Mesendoderm (in vitro differentiated cells): Measurements from ENCODE around the gene PLPP1.

ENCODE experiments used
- DNase-seq: peaks from one replicate; pipeline ENCODE4 v3.0.0; 2013
- H2AK5ac ChIP-seq: 2 replicates; pipeline ENCODE4 v1.6.1; 2013; ENCODE audit warnings: low read length, inconsistent platforms
- H2BK120ac ChIP-seq: 2 replicates; pipeline ENCODE4 v1.6.1; 2013; ENCODE audit warnings: low read depth, mild to moderate bottlenecking, low read length, moderate library complexity, mixed read lengths
- H2BK15ac ChIP-seq: replicated peaks from 2 replicates; pipeline ENCODE4 v1.6.1; 2013; ENCODE audit warnings: low read depth, mild to moderate bottlenecking, moderate library complexity
- H2BK5ac ChIP-seq: 2 replicates; pipeline ENCODE4 v1.6.1; 2013; ENCODE audit warnings: low read length, inconsistent platforms
- H3K18ac ChIP-seq: 2 replicates; pipeline ENCODE4 v1.6.1; 2013; ENCODE audit warnings: mild to moderate bottlenecking, low read length, mixed read lengths
- H3K23ac ChIP-seq: one replicate; pipeline ENCODE4 v1.6.1; 2013; ENCODE audit warnings: low read length
- H3K27ac ChIP-seq: 2 replicates; pipeline ENCODE4 v1.5.1; 2013; ENCODE audit warnings: low read depth, mild to moderate bottlenecking, inconsistent platforms, low read length, moderate library complexity
- H3K27me3 ChIP-seq: 2 replicates; pipeline ENCODE4 v1.6.1; 2013; ENCODE audit warnings: low read length, control low read depth, mild to moderate bottlenecking, inconsistent platforms; ENCODE audit not compliant: insufficient read depth, poor library complexity
- H3K36me3 ChIP-seq: 2 replicates; pipeline ENCODE4 v1.6.1; 2013; ENCODE audit warnings: low read length, inconsistent platforms; ENCODE audit not compliant: control insufficient read depth, insufficient read depth
- H3K4ac ChIP-seq: one replicate; pipeline ENCODE4 v1.6.1; 2013; ENCODE audit warnings: low read depth, mild to moderate bottlenecking, low read length, moderate library complexity
- H3K4me1 ChIP-seq: 2 replicates; pipeline ENCODE4 v1.6.1; 2013; ENCODE audit warnings: low read depth, low read length, inconsistent platforms; ENCODE audit not compliant: control insufficient read depth
- H3K4me2 ChIP-seq: 2 replicates; pipeline ENCODE4 v1.6.1; 2013; ENCODE audit warnings: low read length
- H3K4me3 ChIP-seq: 2 replicates; pipeline ENCODE4 v1.5.1; 2013; ENCODE audit warnings: mild to moderate bottlenecking, low read length
- H3K56ac ChIP-seq: one replicate; pipeline ENCODE4 v1.6.1; 2013; ENCODE audit warnings: low read length
- H3K79me1 ChIP-seq: 2 replicates; pipeline ENCODE4 v1.6.1; 2013; ENCODE audit warnings: low read length, inconsistent platforms
- H3K79me2 ChIP-seq: 2 replicates; pipeline ENCODE4 v1.6.1; 2013; ENCODE audit warnings: mild to moderate bottlenecking, low read length; ENCODE audit not compliant: control insufficient read depth, insufficient read depth
- H3K9ac ChIP-seq: 2 replicates; pipeline ENCODE4 v1.6.1; 2013; ENCODE audit warnings: low read length, inconsistent platforms
- H4K5ac ChIP-seq: one replicate; pipeline ENCODE4 v1.6.1; 2013; ENCODE audit warnings: low read length
- H4K8ac ChIP-seq: one replicate; pipeline ENCODE4 v1.6.1; 2013; ENCODE audit warnings: low read depth, mild to moderate bottlenecking, control low read depth, low read length, moderate library complexity
- WGBS: extraction: QIAGEN DNeasy Blood & Tissue Kit; methylation state at CpG from one replicate; pipeline ENCODE4 v1.1.7; 2013; ENCODE audit warnings: low lambda C conversion rate, missing lambda C conversion rate; ENCODE audit not compliant: insufficient coverage; ENCODE audit errors: extremely low coverage; 5-methylcytosine and 5-hydroxymethylcytosine counted together

The PLPP1 gene

GRCh38 chr5:55558484-55558883 lies 23.7 kb upstream of the PLPP1 start:
- Histone ChIP-seq H3K4me2 (no peak overlapping the region), H3K36me3 (no peaks in the 10 kb centered on the region), H4K8ac (no peak overlapping the region), H2BK120ac (no peak overlapping the region), H3K27ac (no peak overlapping the region), H3K79me2 (no peaks in the 10 kb centered on the region), H3K79me1 (no peaks in the 10 kb centered on the region), H2AK5ac (no peak overlapping the region), H3K4me1 (no peaks in the 10 kb centered on the region), H3K9ac (no peak overlapping the region), H3K4me3 (no peak overlapping the region), H2BK15ac (no peak overlapping the region), H3K4ac (no peak overlapping the region), H3K18ac (no peak overlapping the region), H3K56ac (no peak overlapping the region), H2BK5ac (no peak overlapping the region), H3K27me3 (no peaks in the 10 kb centered on the region), H3K23ac (no peak overlapping the region), H4K5ac (no peak overlapping the region)
- DNase-seq: no peak
- WGBS: no CpG with 5 or more reads among the region's 2 CpGs

GRCh38 chr5:55557123-55557522 lies 22.4 kb upstream of the PLPP1 start:
- H3K36me3 ChIP-seq: no peaks in the 10 kb centered on the region
- H4K5ac ChIP-seq: no peak overlapping the region
- no peak overlapping the region for H4K8ac ChIP-seq
- H3K4me2 ChIP-seq: no peak overlapping the region
- H2AK5ac ChIP-seq: no peak overlapping the region
- no peaks in the 10 kb centered on the region for H3K79me1 ChIP-seq
- no peak overlapping the region for H2BK5ac ChIP-seq
- H3K4ac ChIP-seq: no peak overlapping the region
- no peak for DNase-seq
- H3K23ac ChIP-seq: no peak overlapping the region
- no peak overlapping the region for H3K56ac ChIP-seq
- H3K4me1 ChIP-seq: no peaks in the 10 kb centered on the region
- H2BK120ac ChIP-seq: no peak overlapping the region
- no CpG with 5 or more reads among the region's 3 CpGs for WGBS
- H3K79me2 ChIP-seq: no peaks in the 10 kb centered on the region
- H3K9ac ChIP-seq: no peak overlapping the region
- no peak overlapping the region for H3K18ac ChIP-seq
- no peaks in the 10 kb centered on the region for H3K27me3 ChIP-seq
- no peak overlapping the region for H2BK15ac ChIP-seq
- H3K27ac ChIP-seq: no peak overlapping the region
- no peak overlapping the region for H3K4me3 ChIP-seq

GRCh38 chr5:55554585-55555202 lies 19.9 kb upstream of the PLPP1 start:
- Histone ChIP-seq H3K4me3 (no peak overlapping the region), H3K79me1 (no peaks in the 10 kb centered on the region), H3K4ac (no peak overlapping the region), H4K8ac (no peak overlapping the region), H3K4me1 (no peaks in the 10 kb centered on the region), H3K56ac (no peak overlapping the region), H3K79me2 (no peaks in the 10 kb centered on the region), H3K36me3 (no peaks in the 10 kb centered on the region), H4K5ac (no peak overlapping the region), H2BK15ac (no peak overlapping the region), H2AK5ac (no peak overlapping the region), H3K9ac (no peak overlapping the region), H3K27me3 (no peaks in the 10 kb centered on the region), H3K27ac (no peak overlapping the region), H3K4me2 (no peak overlapping the region), H2BK120ac (no peak overlapping the region), H3K18ac (no peak overlapping the region), H2BK5ac (no peak overlapping the region), H3K23ac (no peak overlapping the region)
- no peak for DNase-seq
- WGBS: no CpG with 5 or more reads among the region's 2 CpGs

GRCh38 chr5:55551904-55552303 lies 17.1 kb upstream of the PLPP1 start:
- Histone ChIP-seq H3K27ac (no peak overlapping the region), H3K79me2 (no peaks in the 10 kb centered on the region), H3K18ac (no peak overlapping the region), H2AK5ac (no peak overlapping the region), H3K4ac (no peak overlapping the region), H3K9ac (no peak overlapping the region), H3K36me3 (no peaks in the 10 kb centered on the region), H4K5ac (no peak overlapping the region), H2BK5ac (no peak overlapping the region), H3K4me2 (no peak overlapping the region), H3K4me3 (no peak overlapping the region), H3K27me3 (no peaks in the 10 kb centered on the region), H2BK120ac (no peak overlapping the region), H4K8ac (no peak overlapping the region), H3K56ac (no peak overlapping the region), H3K79me1 (no peaks in the 10 kb centered on the region), H3K4me1 (no peaks in the 10 kb centered on the region), H2BK15ac (no peak overlapping the region), H3K23ac (no peak overlapping the region)
- DNase-seq: no peak
- no CpG with 5 or more reads among the region's 10 CpGs for WGBS

DNA sequence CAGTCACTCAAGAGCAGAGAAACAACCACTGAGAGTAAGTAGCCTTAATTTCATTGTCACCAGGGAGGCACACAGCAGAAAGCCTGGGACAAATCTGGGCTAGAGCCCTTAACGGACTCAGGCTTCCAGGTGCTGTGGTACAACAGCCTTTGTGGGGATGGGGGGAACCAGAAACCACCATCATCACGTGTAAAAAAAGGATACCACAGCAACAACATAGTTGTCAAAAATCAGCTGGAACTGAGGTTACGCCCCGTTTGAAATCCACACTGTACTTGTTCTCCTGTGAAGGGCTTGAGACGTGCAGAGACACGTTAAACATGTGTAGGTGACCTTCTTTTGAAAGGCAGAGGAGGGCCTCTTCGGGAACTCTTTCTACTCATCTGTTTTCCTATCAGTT lies 16.6 kb upstream of the PLPP1 start:
- Histone ChIP-seq H3K4ac (no peak overlapping the region), H2AK5ac (no peak overlapping the region), H3K27ac (no peak overlapping the region), H3K36me3 (no peaks in the 10 kb centered on the region), H4K5ac (no peak overlapping the region), H3K18ac (no peak overlapping the region), H3K4me1 (no peaks in the 10 kb centered on the region), H3K79me1 (no peaks in the 10 kb centered on the region), H3K9ac (no peak overlapping the region), H3K27me3 (no peaks in the 10 kb centered on the region), H4K8ac (no peak overlapping the region), H3K4me3 (no peak overlapping the region), H2BK15ac (no peak overlapping the region), H3K23ac (no peak overlapping the region), H2BK120ac (no peak overlapping the region), H3K4me2 (no peak overlapping the region), H3K79me2 (no peaks in the 10 kb centered on the region), H3K56ac (no peak overlapping the region), H2BK5ac (no peak overlapping the region)
- WGBS: no CpG with 5 or more reads among the region's 7 CpGs
- no peak for DNase-seq

DNA sequence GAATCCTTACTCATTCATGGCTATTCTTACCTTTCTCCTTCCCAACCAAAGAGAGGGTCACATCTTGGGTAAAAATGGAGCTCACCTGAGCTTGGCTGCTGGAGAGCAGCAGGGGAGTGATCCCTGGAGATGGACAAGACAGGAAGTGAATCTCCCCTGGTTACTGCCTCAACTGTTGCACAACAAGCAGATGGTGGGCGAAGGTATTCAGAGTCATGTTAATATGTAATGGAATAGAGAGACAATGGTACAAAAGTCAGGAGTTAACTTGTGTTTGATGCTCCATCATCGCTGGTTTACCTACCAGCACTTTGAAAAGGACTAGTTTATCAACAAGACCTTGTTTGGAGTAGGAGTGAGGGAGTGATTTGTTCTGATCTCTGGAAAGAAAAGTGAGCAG lies 13.0 kb upstream of the PLPP1 start:
- H3K9ac ChIP-seq: no peak overlapping the region
- H3K4me2 ChIP-seq: no peak overlapping the region
- no peak overlapping the region for H2BK5ac ChIP-seq
- H3K23ac ChIP-seq: no peak overlapping the region
- H3K4me1 ChIP-seq: no peaks in the 10 kb centered on the region
- H2BK15ac ChIP-seq: no peak overlapping the region
- H3K56ac ChIP-seq: no peak overlapping the region
- no peak overlapping the region for H3K27ac ChIP-seq
- H2AK5ac ChIP-seq: no peak overlapping the region
- no peak overlapping the region for H3K4ac ChIP-seq
- H4K5ac ChIP-seq: no peak overlapping the region
- H2BK120ac ChIP-seq: no peak overlapping the region
- H3K79me1 ChIP-seq: no peaks in the 10 kb centered on the region
- H4K8ac ChIP-seq: no peak overlapping the region
- H3K36me3 ChIP-seq: no peaks in the 10 kb centered on the region
- DNase-seq: no peak
- H3K18ac ChIP-seq: no peak overlapping the region
- WGBS: no CpG with 5 or more reads among the region's 2 CpGs
- no peaks in the 10 kb centered on the region for H3K27me3 ChIP-seq
- H3K4me3 ChIP-seq: no peak overlapping the region
- no peaks in the 10 kb centered on the region for H3K79me2 ChIP-seq
